Right cardiac atrium (tissue), 5 donors: ENCODE results near the gene PGM1. TPM values are rescaled to one million over a fixed set of nuclear protein-coding genes. Genes with fewer than 3 reads are reported as not detected.
A peak's percentile ranks its signal among the peaks of the same experiment; 100 is the strongest.
"Not testable (repeated sequence)": the region's sequence is repeated elsewhere in the genome, so short reads cannot be mapped to it uniquely, and the experiment has no call there.

Experiments
- ATAC-seq, 2 donors: fragments of 200-7000 bp; cut with Tn5 transposase; one replicate each; pipeline versions ENCODE4 v1.8.0 to v1.9.1; 2020; ENCODE audit warnings: moderate library complexity in 2 of 2, mild to moderate bottlenecking in 1 of 2
- DNase-seq, 3 donors: peaks; one replicate each; pipeline ENCODE4 v3.0.0-alpha.2; 2020
- H3K27ac ChIP-seq: one replicate; pipeline ENCODE4 v1.5.1; 2013; ENCODE audit warnings: mild to moderate bottlenecking, low read length, control low read depth, moderate library complexity
- H3K27me3 ChIP-seq: one replicate; pipeline ENCODE4 v1.6.1; 2013; ENCODE audit not compliant: control insufficient read depth, insufficient read depth
- H3K4me1 ChIP-seq: one replicate; pipeline ENCODE4 v1.6.1; 2013; ENCODE audit warnings: low read length; ENCODE audit not compliant: control insufficient read depth, insufficient read depth
- H3K4me3 ChIP-seq: one replicate; pipeline ENCODE4 v1.5.1; 2013; ENCODE audit warnings: low read length, control low read depth
- H3K9me3 ChIP-seq: one replicate; pipeline ENCODE4 v1.6.1; 2013; ENCODE audit warnings: low read length; ENCODE audit not compliant: control insufficient read depth
- WGBS: extraction: QIAGEN DNeasy Blood & Tissue Kit; methylation state at CpG from one replicate; pipeline ENCODE4 v1.1.7; 2013; 5-methylcytosine and 5-hydroxymethylcytosine counted together
- intact Hi-C, 4 donors: fragments of 100-400 bp; cut with DNase I; formaldehyde crosslinking; loops; one replicate each; pipeline versions ENCODE4 v1.11.0 to v1.14.0; 2022 to 2023
- polyA plus RNA-seq: library from polyadenylated mRNA; stranded (reverse); fragments of 200-250 nt; gene quantifications from one replicate; pipeline ENCODE4 v1.2.3, GENCODE V29; 2013
- total RNA-seq, 4 donors: library from RNA; stranded (reverse); fragmentation: NEBNext Ultra II Directional; extraction: Animal tissue kit (Norgen Biotek cat#: 25700); gene quantifications; one replicate each; pipeline ENCODE4 v1.2.1, GENCODE V29; 2021
- donor health status: healthy with polysubstance abuse.
- donor health status: DM: no; HTN: yes; CAD: no.
- donor health status: DM: no; HTN: no; CAD: no.
- donor health status: DM: no; HTN: yes; CAD: no; lungs with severe emphysema.
- donor health status: DM: yes; HTN: yes; CAD: no.

Gene PGM1
- total and polyA plus RNA-seq, 5 donors, result 96.2 to 255 (median 222) TPM

DNA sequence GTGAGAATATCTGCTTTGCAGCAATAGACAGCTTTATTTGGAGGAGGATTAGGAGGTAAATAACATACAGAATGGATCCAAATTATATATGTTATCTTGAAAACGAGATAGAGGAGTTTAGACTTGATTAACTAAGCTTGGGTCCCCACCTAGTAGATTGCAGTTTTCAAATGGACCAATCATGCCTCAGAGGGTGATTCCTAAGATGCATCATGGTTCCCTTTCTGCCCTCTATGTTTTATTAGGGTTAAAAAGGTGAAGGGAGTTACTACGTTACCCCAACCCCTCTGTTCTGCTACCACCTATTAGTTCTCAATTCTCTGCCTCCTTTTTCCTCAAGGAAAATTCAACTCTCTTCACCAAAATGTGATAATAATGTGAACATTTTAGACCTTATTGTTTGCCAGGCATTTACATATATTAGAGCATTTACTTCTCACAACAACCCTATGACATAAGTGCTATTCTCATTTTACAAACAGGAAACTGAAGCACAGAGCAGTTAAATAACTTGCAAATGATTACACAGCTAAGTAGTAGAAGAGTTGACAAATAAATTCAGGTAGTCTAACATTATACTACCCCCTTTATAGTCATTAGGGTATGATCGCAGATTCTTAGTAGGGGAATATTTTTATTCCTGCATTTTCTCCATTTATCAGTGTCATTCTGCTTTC lies 23.4 kb upstream of the PGM1 start:
- DNase-seq (no peak), ATAC-seq (no peak)
- H3K4me3 ChIP-seq, result no peak overlapping the region
- H3K27me3 ChIP-seq, result no peaks in the 10 kb centered on the region
- no peaks in the 10 kb centered on the region for H3K9me3 ChIP-seq
- H3K27ac ChIP-seq, result no peak overlapping the region
- intact Hi-C loops, result no loop called here
- 87% methylated on average over 3 of the region's 3 CpGs for WGBS
- H3K4me1 ChIP-seq, result no peaks in the 10 kb centered on the region

DNA sequence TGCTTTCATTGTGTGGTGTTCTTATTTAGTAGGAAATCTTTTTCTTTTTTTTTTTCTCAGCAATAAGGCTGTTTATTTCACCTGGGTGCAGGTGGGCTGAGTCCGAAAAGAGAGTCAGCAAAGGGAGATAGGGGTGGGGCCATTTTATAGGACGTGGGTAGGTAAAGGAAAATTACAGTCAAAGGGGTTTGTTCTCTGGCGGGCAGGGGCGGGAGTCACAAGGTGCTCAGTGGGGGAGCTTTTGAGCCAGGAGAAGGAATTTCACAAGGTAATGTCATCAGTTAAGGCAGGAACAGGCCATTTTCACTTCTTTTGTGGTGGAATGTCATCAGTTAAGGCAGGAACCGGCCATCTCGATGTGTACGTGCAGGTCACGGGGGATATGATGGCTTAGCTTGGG lies 20.5 kb upstream of the PGM1 start:
- H3K4me1 ChIP-seq, intact Hi-C loops, H3K9me3 ChIP-seq, DNase-seq, ATAC-seq, H3K27me3 ChIP-seq, H3K4me3 ChIP-seq, H3K27ac ChIP-seq: not testable (repeated sequence)
- WGBS, result 93% methylated on average over 8 of the region's 8 CpGs

DNA sequence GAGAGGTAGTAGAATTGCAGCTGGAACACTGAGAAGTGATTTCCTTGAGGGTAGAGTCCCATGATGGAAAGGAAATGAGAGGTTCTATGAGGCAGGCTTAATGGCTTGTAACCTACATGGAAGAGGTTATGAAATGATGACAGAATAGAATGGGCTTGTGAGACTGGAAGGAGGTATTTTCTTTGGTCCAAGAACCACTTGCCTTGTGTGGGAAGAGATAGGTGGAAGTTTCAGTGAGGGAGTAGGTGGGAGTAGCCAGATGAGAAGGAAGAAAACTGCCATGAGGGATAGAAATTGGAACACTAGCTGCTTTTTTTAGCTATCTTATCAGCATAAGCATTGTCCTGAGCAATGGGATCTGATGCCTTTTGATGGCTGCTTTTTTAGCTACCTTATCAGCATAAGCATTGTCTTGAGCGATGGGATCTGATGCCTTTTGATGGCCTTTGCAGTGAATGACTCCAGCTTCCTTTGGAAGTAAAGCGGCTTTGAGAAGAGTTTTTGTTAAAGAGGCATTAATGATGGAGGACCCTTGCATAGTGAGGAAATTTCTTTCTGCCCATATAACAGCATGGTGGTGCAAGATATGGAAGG lies 18.9 kb upstream of the PGM1 start:
- H3K27me3 ChIP-seq, H3K9me3 ChIP-seq, H3K27ac ChIP-seq, ATAC-seq, intact Hi-C loops, H3K4me1 ChIP-seq, H3K4me3 ChIP-seq, DNase-seq: not testable (repeated sequence)
- WGBS, result 57% methylated on average over 2 of the region's 2 CpGs

DNA sequence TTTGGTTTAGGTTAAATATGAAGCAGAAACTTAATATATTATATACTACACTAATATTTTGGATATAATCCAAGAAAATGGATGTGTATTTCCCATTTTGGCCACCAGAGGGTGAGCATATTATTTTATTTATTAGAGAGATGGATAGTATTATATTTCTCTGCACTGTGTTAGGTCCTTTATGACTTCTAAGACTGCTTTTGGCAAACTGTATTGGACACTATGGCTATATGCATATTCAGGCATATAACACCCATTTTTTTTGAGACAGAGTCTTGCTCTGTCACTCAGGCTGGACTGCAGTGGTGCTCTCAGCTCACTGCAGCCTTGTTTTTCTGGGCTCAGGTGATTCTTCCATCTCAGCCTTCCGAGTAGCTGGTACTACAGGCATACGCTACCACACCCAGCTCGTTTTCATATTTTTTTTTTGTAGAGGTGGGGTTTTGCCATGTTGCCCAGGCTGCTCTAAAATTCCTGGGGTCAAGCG lies 17.8 kb upstream of the PGM1 start:
- Histone ChIP-seq H3K4me3 (no peak overlapping the region), H3K27ac (no peak overlapping the region), H3K27me3 (no peaks in the 10 kb centered on the region), H3K4me1 (no peaks in the 10 kb centered on the region), H3K9me3 (no peaks in the 10 kb centered on the region)
- ATAC-seq (peak; percentile 16 to 51), DNase-seq (no peak)
- intact Hi-C loops, result no loop called here
- WGBS, result 69% methylated on average over 4 of the region's 4 CpGs

DNA sequence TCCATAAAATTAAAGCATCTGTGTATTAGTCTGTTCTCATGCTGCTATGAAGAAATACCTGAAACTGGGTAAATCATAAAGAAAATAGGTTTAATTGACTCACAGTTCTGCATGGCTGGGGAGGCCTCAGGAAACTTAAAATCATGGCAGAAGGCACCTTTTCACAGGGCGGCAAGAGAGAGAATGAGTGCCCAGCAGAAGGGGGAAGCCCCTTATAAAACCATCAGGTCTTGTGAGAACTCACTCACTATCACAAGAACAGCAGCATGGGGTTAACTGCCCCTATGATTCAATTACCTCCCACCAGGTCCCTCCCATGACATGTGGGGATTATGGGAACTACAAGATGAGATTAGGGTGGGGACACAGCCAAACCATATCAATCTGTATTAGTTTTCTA lies 6.9 kb upstream of the PGM1 start:
- ATAC-seq, intact Hi-C loops, DNase-seq, H3K27ac ChIP-seq, H3K4me1 ChIP-seq, H3K27me3 ChIP-seq, H3K9me3 ChIP-seq, H3K4me3 ChIP-seq: not testable (repeated sequence)
- 92% methylated on average over 1 of the region's 1 CpG for WGBS

DNA sequence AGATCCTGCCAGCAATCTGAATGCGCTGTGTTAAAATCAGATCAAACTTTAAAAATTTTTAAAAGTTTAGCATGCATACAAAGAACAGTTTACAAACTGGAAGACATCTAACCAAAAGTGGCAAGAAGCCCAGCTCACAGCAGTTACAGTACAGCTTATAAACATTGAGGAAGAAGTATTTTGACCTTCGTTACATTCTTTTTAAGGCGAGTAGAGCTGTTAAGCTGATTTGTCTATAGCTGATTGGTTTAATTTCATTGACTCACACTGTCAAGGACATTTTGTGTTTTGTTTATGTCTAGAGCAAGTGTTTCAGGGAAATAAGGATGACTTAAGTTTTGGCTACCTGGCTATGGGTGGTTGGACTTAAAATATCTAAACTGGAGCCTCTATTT lies 3.0 kb upstream of the PGM1 start:
- H3K27ac ChIP-seq, result no peak overlapping the region
- no peak for DNase-seq
- H3K4me3 ChIP-seq, result no peak overlapping the region
- 60% methylated on average over 3 of the region's 3 CpGs for WGBS
- H3K4me1 ChIP-seq, result no peaks in the 10 kb centered on the region
- ATAC-seq, result no peak
- intact Hi-C loops, result no loop called here
- no peaks in the 10 kb centered on the region for H3K27me3 ChIP-seq
- H3K9me3 ChIP-seq, result no peaks in the 10 kb centered on the region

DNA sequence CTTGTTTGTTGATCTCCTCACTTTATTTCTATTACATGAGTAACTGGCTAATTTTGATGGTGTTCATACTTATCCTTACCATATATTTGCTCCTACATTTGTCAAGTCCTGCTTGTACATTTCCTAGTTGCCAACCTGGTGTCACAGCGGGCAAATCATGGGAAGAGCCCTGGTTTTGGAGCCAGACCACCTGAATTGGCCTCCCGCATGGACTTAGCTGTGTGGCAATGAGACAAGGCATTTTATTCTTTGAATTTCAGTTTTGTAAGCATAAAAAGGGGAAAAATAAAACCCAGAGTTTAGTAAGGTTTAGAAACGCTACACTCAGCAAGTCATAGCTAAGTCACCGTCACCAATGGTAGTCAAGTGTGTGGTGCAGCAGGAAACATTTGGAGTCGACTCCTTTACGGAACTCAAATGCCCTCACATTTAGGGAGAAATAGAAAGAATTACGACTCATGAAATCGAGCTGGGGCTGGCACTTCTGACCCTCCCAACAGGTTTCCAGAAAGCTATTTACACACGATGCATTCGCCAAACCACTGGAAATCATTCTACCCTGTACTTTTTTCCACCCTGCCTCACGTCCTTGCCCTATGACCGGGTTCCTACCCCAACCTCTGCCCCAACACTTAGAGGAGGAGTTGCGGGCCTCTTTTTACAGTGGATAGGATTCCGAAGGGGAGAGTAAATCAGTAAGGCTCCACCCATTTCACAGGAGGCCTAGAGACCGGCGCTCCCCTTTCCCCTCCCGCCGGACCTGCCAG lies 492 bp upstream of the PGM1 start:
- peak overlapping the region; percentile 66 for H3K27ac ChIP-seq
- no peaks in the 10 kb centered on the region for H3K27me3 ChIP-seq
- 27% methylated on average over 18 of the region's 18 CpGs for WGBS
- intact Hi-C loops, result no loop called here
- no peaks in the 10 kb centered on the region for H3K4me1 ChIP-seq
- no peak for ATAC-seq
- H3K9me3 ChIP-seq, result no peaks in the 10 kb centered on the region
- no peak for DNase-seq
- H3K4me3 ChIP-seq, result peak overlapping the region; percentile 48

DNA sequence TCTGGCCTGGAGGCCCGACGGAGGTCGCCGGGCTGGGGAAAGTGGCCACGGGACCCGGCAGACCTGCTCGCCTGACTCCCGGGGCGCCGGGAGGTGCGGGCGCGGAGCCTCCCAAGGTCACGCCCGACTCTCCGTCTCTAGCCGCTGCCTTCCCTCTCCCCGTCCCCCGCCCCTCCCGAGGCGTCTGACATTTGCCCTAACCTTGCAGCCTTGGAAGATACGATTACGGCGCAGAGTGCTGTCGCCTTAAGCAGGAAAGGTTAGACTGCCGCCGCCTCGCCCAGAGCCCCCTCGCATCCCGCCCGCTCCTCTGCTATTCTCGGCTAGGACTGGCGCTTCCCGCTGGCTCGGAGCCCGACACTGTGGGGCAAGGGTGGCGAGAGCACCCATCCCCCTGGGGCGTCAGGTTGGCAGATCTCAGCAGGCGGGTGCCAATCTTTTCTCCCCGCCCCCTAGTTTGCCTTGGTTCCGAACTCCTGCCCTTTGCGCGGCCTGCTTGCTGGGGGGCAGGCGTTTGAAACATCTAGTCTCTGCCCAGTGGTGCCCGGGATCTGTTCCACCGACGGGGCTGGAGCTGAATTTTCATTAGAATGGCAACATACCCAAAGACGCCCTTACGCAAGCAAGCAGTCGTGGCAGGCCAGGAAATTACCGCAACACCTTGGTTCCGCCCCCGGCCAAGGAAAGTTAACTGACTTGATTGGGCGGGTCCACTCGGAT lies 835 bp downstream of the PGM1 start:
- Histone ChIP-seq H3K4me3 (peak overlapping the region; percentile 48), H3K9me3 (no peaks in the 10 kb centered on the region), H3K4me1 (no peaks in the 10 kb centered on the region), H3K27me3 (no peaks in the 10 kb centered on the region), H3K27ac (peak overlapping the region; percentile 66)
- 8% methylated on average over 55 of the region's 55 CpGs for WGBS
- intact Hi-C loops, result no loop called here
- ATAC-seq (peak; percentile 74 to 79), DNase-seq (peak; percentile 78 to 92 (median 87))

DNA sequence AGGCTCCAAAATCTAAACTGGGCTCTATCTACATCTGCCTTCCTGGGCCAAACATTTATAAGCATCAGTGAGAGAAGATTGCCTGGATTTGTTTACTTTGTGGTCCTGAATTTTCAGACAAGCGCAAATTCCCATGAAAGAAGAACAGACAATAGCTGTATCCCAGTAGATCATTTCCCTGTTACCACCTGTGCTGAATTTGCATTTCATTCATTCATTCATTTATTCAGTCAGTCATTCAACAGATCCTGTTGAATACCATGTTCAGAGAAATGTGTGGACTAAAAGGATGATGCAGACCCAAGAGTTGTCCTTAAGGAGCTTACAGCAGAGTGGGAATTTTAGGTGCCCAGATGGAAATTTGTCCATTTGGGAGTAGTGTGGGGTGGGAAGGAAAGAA lies 2.2 kb downstream of the PGM1 start:
- no peaks in the 10 kb centered on the region for H3K4me1 ChIP-seq

DNA sequence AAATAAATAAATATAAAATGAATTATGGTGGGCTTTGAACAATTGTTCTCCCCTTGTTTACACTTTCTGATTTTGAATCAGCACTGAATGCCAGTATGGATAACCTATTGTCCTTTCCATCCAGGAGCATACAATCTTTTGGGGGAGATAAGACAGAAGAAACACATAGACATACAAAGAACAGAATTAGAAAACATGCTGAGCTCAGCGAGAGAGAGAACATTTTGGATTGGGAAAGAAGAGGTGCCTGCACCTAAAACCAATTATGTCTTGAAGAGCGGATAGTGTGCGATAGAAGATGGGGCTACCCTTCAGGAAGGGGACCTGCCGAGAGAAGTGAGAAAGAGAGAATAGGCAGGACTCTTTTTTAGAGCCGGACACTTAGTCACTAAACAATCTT lies 6.6 kb downstream of the PGM1 start:
- H3K4me1 ChIP-seq, result no peaks in the 10 kb centered on the region
- WGBS, result 96% methylated on average over 5 of the region's 5 CpGs

More for the DNA sequence above, 2.2 kb downstream of the PGM1 start:
- no peak for ATAC-seq
- Histone ChIP-seq H3K4me3 (no peak overlapping the region), H3K27me3 (no peaks in the 10 kb centered on the region), H3K27ac (no peak overlapping the region), H3K9me3 (no peaks in the 10 kb centered on the region)
- WGBS, result 100% methylated on average over 1 of the region's 1 CpG
- DNase-seq, result no peak
- intact Hi-C loops, result no loop called here

DNA sequence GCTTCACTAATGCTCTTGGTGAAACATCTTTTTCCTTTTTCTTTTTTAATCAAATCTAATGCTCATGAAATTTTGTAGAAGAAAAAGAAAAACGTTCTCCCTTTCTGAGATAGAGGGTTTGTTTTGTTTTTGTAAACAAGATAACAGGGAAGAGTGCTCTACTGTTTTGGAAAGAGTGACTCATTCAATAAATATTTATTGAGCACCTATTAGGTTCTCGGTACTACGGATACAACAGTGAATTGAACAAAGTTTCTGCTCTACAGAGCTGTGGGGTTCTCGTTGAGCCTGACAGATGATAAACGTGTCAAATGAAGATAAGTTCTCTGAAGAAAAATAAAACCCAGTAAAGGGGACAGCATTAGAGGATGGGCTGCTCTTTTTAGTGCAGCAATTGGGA lies 7.0 kb downstream of the PGM1 start:
- intact Hi-C loops, result no loop called here
- ATAC-seq (no peak), DNase-seq (no peak)
- no peak overlapping the region for H3K27ac ChIP-seq
- no peaks in the 10 kb centered on the region for H3K27me3 ChIP-seq
- no peak overlapping the region for H3K4me3 ChIP-seq
- no peaks in the 10 kb centered on the region for H3K9me3 ChIP-seq
- H3K4me1 ChIP-seq, result no peaks in the 10 kb centered on the region
- 70% methylated on average over 5 of the region's 5 CpGs for WGBS

More for the DNA sequence above, 6.6 kb downstream of the PGM1 start:
- H3K9me3 ChIP-seq, result no peaks in the 10 kb centered on the region
- no peak overlapping the region for H3K4me3 ChIP-seq
- intact Hi-C loops, result no loop called here
- no peak overlapping the region for H3K27ac ChIP-seq
- DNase-seq (no peak), ATAC-seq (no peak)
- no peaks in the 10 kb centered on the region for H3K27me3 ChIP-seq
